Stimulated activated CD8-positive, alpha-beta memory T cell treated with anti-CD3 and anti-CD28 coated beads, Interleukin-4, amount 100 ng/mL, for 48 hours (primary cell): ENCODE data around the gene MDN1.
"Not testable (repeated sequence)": the region's sequence is repeated elsewhere in the genome, so short reads cannot be mapped to it uniquely, and the experiment has no call there.

Experiments
- DNase-seq: peaks from one replicate; pipeline ENCODE4 v3.0.0-alpha.2; 2020

The MDN1 gene, protein sequence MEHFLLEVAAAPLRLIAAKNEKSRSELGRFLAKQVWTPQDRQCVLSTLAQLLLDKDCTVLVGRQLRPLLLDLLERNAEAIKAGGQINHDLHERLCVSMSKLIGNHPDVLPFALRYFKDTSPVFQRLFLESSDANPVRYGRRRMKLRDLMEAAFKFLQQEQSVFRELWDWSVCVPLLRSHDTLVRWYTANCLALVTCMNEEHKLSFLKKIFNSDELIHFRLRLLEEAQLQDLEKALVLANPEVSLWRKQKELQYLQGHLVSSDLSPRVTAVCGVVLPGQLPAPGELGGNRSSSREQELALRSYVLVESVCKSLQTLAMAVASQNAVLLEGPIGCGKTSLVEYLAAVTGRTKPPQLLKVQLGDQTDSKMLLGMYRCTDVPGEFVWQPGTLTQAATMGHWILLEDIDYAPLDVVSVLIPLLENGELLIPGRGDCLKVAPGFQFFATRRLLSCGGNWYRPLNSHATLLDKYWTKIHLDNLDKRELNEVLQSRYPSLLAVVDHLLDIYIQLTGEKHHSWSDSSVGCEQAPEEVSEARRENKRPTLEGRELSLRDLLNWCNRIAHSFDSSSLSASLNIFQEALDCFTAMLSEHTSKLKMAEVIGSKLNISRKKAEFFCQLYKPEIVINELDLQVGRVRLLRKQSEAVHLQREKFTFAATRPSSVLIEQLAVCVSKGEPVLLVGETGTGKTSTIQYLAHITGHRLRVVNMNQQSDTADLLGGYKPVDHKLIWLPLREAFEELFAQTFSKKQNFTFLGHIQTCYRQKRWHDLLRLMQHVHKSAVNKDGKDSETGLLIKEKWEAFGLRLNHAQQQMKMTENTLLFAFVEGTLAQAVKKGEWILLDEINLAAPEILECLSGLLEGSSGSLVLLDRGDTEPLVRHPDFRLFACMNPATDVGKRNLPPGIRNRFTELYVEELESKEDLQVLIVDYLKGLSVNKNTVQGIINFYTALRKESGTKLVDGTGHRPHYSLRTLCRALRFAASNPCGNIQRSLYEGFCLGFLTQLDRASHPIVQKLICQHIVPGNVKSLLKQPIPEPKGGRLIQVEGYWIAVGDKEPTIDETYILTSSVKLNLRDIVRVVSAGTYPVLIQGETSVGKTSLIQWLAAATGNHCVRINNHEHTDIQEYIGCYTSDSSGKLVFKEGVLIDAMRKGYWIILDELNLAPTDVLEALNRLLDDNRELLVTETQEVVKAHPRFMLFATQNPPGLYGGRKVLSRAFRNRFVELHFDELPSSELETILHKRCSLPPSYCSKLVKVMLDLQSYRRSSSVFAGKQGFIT (N-terminal part only)

DNA sequence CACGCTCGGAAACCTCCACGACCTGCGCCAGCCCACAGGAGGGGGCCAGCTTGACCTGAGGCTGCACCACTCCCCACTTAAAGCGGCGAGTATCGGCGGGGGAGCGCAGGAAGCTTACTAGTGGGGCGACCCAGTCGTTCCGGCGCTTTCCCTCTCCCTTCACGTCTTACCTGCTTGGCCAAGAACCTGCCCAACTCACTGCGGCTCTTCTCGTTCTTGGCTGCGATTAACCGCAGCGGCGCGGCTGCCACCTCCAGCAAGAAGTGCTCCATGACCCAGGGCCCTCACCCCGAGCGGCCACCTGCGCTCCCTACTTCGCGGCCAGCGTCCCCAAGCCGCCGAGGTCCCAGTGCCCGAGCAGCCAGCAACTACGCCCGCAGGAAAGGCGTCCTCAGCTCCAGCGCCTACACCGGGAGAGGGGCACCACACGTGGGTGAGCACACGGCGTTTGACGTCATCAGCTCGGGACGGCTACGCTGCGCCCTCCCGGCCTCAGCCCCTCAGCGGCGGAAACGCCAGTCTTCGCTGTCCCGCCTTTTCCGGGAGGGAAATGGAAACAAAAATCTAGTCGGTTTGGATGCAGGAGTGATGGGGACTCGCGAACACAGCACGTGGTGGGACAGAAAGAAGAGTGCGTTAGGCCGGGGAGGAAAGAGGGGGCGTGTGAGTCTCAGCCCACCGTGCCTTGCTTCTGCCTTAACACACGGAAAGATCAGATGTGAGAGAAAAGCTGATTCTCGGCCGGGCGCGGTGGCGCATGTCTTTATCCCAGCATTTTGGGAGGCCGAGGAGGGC, at the start of gene MDN1:
TSS of gene MDN1 (minus strand) at position 459 of the 795 bp plus-strand sequence. CDS start at position 272, 187 bp downstream.
- DNase-seq, result peak; percentile 91

DNA sequence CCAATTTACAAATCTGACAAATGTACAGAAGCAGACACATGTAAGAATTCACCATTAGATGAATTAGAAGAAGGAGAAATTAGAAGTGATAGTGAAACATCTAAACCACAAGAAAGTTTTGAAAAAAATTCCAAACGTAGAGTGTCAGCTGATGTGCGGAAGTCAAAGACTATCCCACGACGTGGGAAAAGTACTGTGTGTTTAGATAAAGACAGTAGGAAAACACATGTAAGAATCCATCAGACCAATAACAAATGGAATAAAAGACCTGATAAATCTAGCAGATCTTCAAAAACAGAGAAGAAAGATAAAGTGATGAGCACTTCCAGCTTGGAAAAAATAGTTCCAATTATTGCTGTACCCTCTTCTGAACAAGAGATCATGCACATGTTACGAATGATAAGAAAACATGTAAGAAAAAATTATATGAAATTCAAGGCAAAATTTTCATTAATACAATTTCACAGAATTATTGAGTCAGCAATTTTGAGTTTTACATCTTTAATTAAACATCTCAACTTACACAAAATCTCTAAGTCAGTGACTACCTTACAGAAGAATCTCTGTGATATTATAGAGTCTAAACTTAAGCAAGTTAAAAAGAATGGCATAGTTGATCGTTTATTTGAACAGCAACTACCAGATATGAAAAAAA, 46.6 kb upstream of the MDN1 start:
- DNase-seq, result no peak

DNA sequence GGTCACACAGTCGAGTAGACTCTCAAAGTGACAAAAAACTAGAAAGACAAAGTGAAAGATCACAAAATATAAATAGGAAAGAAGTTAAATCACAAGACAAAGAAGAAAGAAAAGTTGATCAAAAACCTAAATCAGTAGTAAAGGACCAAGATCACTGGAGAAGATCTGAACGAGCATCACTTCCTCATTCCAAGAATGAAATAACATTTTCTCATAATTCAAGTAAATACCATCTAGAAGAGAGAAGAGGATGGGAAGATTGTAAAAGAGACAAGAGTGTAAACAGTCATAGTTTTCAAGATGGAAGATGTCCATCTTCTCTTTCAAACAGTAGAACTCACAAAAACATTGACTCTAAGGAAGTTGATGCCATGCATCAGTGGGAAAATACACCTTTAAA, 43.1 kb upstream of the MDN1 start:
- DNase-seq, result no peak

DNA sequence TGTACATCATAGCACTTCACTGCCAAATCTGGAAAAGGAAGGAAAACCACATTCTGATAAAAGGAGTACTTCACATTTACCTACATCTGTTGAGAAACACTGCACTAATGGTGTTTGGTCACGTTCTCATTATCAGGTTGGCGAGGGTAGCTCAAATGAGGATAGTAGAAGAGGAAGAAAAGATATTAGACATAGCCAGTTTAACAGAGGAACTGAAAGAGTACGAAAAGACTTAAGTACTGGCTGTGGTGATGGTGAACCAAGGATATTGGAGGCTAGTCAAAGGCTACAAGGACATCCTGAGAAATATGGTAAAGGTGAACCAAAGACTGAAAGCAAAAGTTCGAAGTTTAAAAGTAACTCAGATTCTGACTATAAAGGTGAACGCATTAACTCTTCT, 42.7 kb upstream of the MDN1 start:
- no peak for DNase-seq

DNA sequence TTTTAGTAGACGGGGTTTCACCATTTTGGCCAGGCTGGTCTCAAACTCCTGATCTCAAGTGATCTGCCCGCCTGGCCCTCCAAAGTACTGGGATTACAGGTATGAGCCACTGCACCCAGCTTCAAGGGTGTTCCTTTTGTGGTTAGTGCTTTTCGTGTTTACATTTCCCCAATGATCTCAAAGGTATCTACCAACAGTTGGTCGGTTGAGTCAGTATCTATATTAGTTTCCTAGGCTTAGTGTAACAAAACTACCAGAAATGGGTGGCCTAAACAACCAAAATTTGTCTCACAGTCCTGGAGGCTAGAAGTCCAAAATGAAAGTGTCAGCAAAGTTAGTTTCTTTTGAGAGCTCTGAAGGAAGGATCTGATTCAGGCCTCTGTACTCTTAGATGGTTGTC, 40.1 kb upstream of the MDN1 start:
- peak; percentile 31 for DNase-seq

DNA sequence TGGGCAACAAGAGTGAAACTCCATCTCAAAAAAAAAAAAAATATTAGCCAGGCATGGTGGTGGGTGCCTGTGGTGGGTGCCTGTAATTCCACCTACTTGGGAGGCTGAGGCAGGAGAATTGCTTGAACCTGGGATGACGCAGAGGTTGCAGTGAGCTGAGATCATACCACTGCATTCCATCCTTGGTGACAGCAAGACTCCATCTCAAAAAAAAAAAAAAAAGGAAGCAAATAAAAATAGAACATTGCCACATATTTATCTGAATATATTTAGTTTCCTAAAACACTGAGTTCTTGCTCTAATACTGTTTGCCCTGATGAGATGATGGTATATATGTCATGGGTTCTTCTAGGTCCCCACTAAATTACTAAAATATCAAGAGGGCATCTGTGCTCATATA, 38.4 kb upstream of the MDN1 start:
- no peak for DNase-seq

DNA sequence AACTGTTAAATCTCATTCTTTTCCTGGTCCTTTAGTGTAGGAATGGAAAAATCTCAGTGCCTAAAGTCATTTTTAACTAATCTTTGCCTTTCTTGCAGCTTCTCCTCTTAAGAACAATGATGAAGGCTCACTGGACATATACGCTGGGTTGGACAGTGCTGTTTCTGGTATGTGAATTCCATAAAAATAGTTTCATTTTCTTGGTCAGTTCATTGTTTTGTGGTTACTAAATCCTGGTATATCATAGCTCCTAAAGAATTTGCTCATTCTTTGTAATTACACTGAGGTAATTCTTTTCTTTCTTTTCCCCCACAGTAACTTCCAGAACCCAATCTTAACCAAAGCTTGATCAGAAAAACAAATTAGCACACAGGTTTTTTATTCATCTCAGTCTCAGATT, 33.5 kb upstream of the MDN1 start:
- no peak for DNase-seq

DNA sequence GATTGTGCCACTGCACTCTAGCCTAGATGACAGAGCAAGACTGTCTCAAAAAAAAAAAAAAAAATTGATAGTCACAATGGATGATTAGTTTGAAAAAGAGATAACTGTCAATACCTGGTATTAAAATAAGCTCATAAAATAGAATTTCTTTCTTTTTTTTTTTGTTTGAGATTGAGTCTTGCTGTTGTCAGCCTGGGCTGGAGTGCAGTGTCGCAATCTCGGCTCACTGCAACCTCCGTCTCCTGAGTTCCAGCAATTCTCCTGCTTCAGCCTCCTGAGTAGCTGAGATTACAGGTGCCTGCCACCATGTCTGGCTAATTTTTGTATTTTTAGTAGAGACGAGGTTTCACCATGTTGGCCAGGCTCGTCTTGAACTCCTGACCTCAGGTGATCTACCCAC, 27.9 kb upstream of the MDN1 start:
- not testable (repeated sequence) for DNase-seq

DNA sequence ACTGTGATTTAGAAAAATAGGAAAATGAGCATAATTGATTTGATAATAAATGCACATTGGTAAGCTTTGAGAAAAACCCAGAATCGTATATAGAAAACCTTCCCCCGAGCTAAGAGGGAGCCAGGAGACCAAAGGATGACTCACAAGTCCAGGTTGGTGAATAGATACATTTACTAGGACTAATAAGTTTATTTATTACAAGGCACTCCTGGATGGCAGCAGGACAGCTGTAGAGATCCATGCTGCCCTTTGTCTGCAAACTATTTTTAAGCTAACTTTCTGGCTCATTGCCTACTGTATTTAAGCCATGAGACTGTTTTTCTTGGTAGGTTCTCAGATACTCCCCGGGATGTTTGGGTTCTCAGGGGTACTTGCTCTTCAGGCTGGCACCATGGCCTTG, 23.5 kb upstream of the MDN1 start:
- no peak for DNase-seq

DNA sequence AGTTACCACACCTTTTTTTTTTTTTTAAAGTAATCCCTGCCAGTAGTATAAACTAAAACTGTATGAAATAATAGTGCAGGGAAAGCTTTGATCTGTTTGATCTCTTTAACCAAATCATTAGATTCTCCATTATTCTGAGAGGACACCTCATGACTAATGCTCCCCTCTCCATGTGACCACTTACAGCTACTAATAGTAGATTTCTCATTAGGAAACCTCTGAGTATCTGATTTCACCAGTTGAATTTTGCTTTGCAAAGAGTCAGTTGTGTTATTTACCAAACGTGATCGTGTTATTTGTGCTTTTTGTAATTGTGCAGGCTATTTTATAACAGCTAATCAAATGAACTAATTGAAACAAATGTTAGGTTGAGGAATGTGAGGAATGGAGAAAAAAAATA, 22.6 kb upstream of the MDN1 start:
- no peak for DNase-seq

DNA sequence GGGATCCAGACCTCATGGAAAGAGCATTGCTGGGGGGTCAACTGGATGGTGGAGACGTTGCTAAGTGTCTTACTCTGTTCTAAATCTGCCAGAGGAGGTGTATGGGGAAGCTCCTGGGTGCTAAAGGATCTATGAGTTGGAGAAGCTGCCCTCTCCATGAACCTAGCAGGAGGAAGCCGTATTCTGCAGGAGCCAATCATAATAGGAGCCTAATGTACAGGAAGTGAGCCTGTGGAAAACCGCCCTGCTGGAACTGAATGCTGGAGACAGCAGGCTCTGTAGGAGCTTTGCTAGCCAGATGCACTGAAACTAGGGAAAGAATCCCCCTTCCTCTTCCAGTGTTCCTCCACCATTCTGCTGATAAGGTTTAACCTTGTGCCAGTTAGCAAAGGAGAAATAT, 20.9 kb upstream of the MDN1 start:
- DNase-seq, result no peak

DNA sequence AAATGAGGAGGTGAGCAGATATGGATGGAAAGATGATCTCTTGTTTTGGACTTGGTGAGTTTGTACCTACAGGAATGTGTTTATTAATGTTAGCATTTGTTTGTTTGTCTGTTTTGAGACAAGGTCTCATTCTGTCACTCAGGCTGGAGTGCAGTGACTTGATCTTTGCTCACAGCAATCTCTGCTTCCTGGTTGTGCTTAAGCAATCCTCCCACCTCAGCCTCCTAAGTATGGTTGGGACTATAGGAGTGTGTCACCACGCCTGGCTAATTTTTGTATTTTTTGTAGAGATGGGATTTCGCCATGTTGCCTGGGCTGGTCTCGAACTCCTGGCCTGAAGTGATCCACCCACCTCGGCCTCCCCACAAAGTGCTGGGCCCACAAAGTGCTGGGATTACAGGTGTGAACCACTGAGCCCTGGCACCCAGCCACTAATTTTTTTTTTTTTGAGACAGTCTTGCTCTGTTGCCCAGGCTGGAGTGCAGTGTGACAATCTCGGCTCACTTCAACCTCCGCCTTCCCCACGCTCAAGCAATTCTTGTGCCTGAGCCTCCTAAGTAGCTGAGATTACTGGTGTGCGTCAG, 17.1 kb upstream of the MDN1 start:
- DNase-seq, result no peak

DNA sequence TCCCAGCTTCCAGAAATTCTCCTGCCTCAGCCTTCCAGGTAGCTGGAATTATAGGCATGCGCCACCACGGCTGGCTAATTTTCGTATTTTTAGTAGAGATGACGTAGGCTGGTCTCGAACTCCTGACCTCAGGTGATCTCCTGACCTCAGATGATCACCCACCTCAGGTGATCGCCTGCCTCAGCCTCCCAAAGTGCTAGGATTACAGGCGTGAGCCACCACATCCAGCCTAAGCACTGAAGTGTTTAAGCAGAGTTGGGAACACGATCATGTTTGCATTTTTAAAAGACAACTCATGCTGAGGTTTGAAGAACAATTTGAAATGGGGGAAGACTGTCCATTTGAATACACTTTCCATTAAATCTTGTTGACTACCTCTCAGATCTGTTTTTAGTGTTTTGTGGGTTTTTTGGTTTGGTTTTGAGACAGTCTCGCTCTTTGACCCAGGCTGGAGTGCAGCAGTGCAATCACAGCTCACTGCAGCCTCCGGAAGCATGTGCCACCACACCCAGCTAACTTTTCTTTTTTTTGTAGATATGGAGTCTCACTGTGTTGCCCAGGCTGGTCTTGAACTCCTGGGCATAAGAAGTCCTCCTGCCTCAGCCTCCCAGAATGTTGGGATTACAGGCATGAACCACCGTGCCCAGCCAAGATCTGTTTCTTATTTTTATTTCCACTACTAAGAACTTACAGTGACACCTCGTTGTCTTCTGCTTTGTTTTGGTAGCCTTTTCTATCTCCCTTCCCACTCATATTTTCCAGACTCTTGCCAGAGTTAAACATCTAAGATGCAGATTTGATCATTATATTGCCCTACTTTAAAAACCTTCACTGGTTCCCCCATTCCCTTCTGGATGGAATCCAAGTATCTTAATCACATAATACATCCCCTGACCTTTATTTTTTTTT, 15.5 kb upstream of the MDN1 start:
- peak; percentile 59 for DNase-seq

DNA sequence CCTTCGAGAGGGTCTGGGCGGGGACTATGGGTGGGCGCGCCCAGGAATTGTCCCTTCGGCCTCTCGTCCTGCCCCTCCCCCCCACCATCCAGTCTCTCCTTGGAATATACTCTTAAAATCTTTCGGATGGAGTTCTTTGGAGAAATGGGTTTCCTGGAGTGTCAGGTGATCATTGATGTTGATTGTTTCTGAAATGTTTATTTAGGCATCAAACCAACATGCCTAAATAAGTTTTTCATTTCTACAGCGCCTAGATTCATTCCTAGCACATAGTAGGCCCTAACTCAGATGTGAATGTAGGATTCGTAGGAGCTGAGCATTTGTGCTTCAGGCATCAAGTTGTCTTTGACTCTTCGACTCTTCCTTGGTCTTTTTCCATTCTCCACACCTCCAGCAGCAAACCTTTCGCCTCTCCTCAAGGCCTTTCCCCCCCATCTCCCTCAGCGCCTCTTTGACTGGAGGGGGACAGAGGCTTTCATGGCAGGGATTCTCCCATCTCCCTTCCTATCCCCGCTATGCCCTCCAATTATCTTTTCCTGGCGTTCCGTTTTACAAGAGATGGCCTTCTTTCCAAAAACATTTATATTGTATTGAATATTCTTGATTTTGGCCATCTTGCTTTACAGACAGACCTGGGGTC, 10.7 kb upstream of the MDN1 start:
- DNase-seq, result no peak

DNA sequence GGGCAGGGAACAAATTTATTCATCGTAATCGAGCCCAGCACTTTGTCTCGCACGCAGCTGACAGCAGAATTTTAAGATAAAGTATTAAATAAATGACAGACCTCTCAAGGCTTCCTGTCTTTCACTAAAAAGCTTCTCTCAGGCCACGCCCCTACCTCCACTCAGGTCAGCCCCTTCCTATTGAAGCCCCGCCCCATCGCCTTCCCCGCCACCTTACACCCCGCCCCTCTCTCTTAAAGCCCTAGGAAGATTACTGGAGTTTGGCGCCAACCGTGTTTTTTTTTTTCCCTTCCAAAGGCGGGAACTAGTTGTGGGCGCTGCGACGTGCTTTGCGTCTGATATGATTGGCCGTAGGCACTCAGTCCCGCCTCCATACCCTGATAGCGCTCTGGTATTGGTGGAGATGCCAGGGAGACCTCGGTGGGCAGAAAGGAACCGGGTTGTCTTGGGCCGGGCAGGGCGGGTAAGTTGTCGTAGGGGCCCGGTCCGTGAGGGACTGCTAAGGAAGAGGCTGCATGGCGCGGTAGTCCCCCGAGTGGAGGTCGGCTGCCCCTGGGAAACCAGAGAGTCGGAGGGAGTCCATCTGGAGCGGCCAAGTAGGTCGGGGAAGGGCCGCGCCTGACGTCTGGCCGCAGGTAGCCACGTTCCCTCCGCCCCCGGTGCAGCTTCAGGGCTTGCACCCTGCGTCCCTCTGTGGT, 10.0 kb upstream of the MDN1 start, which contains the start of gene CASP8AP2:
TSS of gene CASP8AP2 (plus strand) at position 409 of the 698 bp plus-strand sequence.
- DNase-seq, result peak; percentile 94

DNA sequence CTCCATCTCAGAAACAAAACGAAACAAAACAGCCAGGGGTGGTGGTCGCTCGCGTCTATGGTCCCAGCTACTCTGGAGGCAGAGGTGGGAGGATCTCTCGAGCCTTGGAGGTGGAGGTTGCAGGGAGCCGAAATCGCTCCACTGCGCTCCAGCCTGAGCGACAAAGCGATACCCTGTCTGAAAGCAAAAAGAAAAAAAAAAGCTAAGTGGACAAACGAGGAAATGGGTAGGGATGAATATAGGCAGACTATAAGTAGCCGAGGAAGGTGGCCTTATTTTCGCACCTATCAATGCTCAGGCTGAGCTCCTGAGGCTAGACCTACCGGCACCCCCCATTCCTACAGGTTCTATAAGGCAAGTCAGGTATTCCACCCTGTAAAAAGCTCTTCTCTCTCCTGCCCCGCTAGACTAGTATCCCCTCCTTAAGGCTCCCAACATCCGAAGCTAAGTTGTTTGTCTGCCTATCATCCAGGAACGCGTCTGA, 9.4 kb upstream of the MDN1 start:
- peak; percentile 39 for DNase-seq

DNA sequence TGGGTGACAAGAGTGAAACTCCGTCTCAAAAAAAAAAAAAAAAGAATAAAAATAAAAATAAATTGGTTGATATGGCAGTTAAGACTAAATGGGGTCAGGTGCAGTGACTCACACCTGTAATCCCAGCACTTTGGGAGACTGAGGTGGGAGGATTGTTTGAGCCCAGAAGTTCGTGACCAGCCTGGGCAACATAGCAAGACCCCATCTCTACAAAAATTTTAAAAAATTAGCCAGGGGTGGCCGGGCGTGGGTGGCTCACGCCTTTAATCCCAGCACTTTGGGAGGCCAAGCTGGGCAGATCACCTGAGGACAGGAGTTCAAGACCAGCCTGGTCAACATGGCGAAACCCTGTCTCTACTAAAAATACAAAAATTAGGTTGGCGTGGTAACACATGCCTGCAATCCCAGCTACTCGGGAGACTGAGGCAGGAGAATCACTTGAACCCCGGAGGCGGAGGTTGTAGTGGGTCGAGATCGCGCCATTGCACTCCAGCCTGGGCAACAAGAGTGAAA, 8.9 kb upstream of the MDN1 start:
- DNase-seq, result not testable (repeated sequence)

DNA sequence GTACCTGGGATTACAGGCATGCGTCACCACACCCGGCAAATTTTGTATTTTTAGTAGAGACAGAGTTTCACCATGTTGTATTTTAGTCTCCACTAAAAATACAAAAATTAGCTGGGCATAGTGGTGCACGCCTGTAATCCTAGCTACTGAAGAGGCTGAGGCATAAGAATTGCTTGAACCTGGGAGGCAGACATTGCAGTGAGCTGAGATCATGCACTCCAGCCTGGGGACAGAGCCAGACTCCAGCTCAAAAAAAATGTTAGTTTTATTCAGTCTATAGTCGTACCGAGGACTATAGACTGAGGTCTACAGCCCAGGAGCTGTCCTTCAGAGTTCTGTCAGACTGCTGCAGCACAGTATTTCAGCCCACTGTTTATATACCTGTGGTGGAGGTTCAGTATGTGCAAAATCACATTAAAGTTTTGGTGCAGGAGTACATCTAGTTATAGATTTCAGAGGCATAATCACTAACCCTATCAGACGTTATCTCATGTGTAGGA, 6.5 kb upstream of the MDN1 start:
- DNase-seq, result no peak
